ENCODE data around the gene MUC20.

- no peak for TF ChIP-seq CTCF (IDR thresholded peaks at IDR 0.05; ENCODE audit: insufficient read depth, low read depth, low read length)
- no peak for TF ChIP-seq EZH2 (IDR thresholded peaks at IDR 0.05; ENCODE audit: insufficient read depth, low read length)
Measured at GRCh38 chr3:195750797-195751520, 30.2 kb downstream of the MUC20 start.
